ENCODE measurements around the gene NR2E1.

The NR2E1 gene

GRCh38 chr6:108211671-108212070, 45.8 kb downstream of the NR2E1 start:
- TF ChIP-seq CTCF (IDR thresholded peaks at IDR 0.05; ENCODE audit: low read depth, low read length): no peak
- no peak overlapping the region for H3K4me3 ChIP-seq (ENCODE audit: low read depth, low read length)

- no peak overlapping the region for H3K4me3 ChIP-seq (ENCODE audit: low read depth, low read length)
- TF ChIP-seq CTCF (IDR thresholded peaks at IDR 0.05; ENCODE audit: low read depth, low read length): no peak
These were observed 56.2 kb downstream of the NR2E1 start for GRCh38 chr6:108222064-108222463.

- H3K4me3 ChIP-seq (ENCODE audit: low read depth, low read length): no peak overlapping the region
These were observed 56.7 kb downstream of the NR2E1 start for GRCh38 chr6:108222504-108222903.

GRCh38 chr6:108227290-108227689, 61.5 kb downstream of the NR2E1 start:
- no peak for TF ChIP-seq CTCF (IDR thresholded peaks at IDR 0.05; ENCODE audit: low read depth, low read length)
- H3K4me3 ChIP-seq (ENCODE audit: low read depth, low read length): no peak overlapping the region

More at GRCh38 chr6:108222504-108222903, 56.7 kb downstream of the NR2E1 start:
- no peak for TF ChIP-seq CTCF (IDR thresholded peaks at IDR 0.05; ENCODE audit: low read depth, low read length)

- no peak for TF ChIP-seq CTCF (IDR thresholded peaks at IDR 0.05; ENCODE audit: low read depth, low read length)
These were observed 62.6 kb downstream of the NR2E1 start for GRCh38 chr6:108228416-108228815.

GRCh38 chr6:108235127-108235526, 69.3 kb downstream of the NR2E1 start:
- no peak overlapping the region for H3K4me3 ChIP-seq (ENCODE audit: low read depth, low read length)
- TF ChIP-seq CTCF (IDR thresholded peaks at IDR 0.05; ENCODE audit: low read depth, low read length): no peak

More at GRCh38 chr6:108228416-108228815, 62.6 kb downstream of the NR2E1 start:
- H3K4me3 ChIP-seq (ENCODE audit: low read depth, low read length): no peak overlapping the region

GRCh38 chr6:108236791-108237190, 71.0 kb downstream of the NR2E1 start:
- no peak overlapping the region for H3K4me3 ChIP-seq (ENCODE audit: low read depth, low read length)
- no peak for TF ChIP-seq CTCF (IDR thresholded peaks at IDR 0.05; ENCODE audit: low read depth, low read length)
